Hematopoietic multipotent progenitor cell treated with erythropoietin and hydrocortisone succinate and interleukin-3 and kit ligand, for 17 days (in vitro differentiated cells): ENCODE data around the gene ZBTB46.

Experiments
- DNase-seq: peaks from one replicate; pipeline ENCODE4 v3.0.0-alpha.2; 2015; ENCODE audit warnings: low spot score

ZBTB46 gene

GRCh38 chr20:63766695-63767426 lies 64.2 kb downstream of the ZBTB46 start:
- no peak for DNase-seq

- peak; percentile 57 for DNase-seq
Measured at GRCh38 chr20:63765902-63766301, 65.2 kb downstream of the ZBTB46 start.

DNA sequence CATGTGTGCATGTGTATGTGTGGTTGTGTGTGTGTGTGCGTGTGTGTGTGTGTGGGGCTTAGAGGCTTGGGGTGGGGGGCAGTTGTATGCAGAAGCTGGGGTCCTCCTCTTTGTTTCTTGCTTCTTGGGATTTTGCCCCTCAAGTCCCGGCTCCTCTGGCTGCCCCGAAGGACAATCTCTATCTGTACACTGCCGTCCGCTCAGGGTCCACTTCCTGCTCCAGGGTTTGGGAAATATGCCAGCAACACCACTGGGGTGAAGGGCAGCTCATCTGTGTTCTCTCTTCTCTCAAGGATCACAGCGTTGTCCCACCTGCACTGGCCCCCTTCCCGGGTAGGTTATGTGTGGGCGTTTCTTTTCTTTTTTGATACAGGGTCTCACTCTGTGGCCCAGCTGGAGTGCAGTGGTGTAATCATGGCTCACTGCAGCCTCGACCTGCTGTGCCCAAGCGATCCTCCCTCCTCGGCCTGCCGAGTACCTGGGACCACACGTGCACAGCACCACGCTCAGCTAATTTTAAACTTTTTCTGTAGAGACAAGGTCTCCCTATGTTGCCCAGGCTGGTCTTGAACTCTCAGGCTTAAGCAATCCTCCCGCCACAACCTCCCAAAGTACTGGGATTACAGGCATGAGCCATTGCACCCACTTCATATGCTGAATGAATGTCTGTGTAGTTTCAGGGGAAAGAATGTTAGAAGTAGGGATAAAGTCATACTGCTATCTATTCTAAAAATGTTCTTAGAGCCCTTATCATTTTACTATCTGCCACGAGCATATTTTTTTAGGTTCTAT lies 65.8 kb downstream of the ZBTB46 start:
- no peak for DNase-seq

DNA sequence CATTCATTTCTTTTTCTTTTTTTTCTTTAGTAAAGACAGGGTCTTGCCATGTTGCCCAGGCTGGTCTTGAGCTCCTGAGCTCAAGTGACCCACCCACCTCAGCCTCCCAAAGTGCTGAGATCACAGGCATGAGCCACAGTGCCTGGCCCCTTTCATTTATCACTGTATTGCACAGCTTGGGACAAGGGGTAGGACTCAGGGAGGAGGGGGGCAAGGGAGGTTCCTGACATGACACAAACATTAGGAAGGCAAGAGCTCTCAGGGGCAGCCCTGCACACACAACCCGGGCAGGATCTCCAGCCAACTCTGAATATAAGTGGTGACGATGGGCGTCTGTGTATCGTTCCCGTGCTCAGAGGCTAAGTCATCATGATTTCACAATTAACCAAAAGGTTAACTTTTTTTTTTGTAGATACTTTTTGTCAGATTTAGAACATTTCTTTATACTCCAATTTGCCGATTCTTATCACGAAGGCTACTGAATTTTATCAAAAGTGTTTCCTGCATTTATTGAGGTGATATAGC lies 71.6 kb downstream of the ZBTB46 start:
- no peak for DNase-seq

DNA sequence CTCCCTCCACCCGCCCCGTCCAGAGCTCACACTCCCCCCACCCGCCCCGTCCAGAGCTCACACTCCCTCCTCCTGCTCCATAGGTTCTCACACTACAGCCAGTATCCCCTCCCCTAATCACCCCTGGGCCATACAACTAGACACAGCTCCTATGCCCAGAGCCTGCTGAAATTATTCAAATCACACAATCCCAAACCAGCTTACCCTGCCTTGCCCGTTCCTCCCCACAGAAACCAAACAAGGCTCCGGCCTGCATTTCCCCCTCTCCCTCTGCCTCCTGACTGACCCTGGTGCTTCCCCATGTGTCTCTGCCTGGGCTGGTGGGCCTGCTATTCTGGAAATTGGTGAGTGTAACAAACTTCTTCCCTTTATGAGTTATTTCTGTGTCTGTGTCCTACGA lies 72.9 kb downstream of the ZBTB46 start:
- DNase-seq = no peak

DNA sequence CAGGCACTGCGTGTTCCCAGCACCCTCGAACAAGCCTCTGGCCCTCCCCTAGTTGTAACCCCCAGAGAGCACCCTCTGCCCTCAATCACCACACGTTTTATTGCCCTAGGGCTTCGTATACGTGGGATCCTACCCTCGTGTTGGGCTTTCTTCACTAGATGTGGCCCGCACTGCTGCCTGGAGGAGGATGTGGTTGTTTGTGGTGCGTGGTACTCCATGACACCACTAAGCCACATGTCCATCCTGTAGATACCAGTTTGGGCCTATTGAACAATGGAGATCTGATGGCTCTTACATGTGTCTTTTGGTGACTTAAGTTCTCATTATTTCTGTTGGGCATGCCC lies 74.4 kb downstream of the ZBTB46 start:
- DNase-seq = no peak

- DNase-seq = no peak
Measured at GRCh38 chr20:63755933-63756647, 75.0 kb downstream of the ZBTB46 start.

DNA sequence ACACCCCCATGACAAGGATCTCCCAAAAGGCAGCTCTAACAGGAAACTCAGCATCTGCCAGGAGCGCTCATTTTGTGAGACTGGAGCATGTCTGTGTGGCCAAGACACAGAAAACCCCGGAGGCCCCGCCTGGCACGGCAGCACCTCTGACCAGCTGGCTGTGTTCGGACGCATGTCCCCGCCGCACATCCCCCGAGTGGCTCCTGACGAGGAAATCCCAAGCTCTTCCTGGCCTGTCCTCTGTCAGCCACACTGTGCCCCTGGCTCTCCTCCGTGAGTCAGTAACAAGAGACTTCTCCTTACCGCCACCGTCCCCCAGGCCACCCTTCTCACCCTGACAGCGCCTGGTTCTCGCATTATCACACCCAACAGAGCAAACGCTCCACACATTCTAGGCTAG lies 77.1 kb downstream of the ZBTB46 start:
- DNase-seq = no peak

DNA sequence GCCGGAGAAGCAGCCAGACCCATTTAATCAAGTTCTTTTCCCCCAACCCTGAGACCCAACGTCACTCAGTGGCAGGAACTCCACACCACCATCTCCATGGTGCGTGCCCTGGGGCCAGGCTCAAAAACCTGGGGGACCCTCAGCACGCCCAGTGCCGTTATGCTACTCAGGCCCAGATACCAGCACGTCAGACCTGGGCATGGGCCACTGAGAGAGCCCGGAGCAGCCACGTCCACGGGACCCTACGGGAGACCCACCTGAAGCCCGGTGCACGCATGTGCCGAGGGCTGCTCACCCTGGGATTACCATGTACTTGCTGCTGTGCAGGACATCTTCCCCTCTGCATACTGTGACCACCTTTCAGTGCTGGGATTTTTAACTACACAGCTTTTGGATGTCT lies 77.7 kb downstream of the ZBTB46 start:
- no peak for DNase-seq

DNA sequence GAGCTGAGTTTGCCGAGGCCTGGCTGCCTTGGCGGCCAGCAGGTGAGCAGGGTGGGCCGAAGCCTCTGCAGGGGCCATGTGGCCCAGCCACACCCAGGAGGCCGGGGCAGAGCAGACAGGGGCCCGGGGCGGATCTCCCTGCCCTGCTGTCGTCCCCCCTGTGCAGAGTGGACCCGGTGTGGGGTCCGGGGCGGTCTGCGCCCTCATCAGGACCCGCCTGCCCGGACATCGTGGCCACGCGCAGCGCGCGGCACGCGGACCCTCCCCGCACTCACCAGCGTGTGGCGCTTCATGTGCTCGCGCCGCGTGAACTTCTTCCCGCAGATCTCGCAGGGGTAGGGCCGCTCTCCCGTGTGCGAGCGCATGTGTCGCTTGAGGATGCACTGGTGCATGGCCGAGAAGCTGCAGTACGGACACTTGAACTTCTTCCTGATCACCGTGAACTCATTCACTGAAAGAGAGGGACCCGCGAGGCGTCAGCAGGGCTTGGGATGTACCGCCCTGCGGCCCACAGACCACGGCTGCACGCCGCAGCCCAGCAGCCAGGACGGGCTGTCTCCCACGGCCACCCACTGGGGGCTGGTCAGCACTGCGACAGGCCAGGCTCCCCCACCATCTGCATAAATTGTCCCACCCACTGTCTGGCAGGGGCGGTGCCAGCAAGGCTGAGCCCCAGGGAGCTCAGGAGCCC lies 78.5 kb downstream of the ZBTB46 start:
- DNase-seq = no peak

- DNase-seq = peak; percentile 29
Measured at GRCh38 chr20:63751471-63752271, 79.4 kb downstream of the ZBTB46 start.

GRCh38 chr20:63750807-63751470 lies 80.1 kb downstream of the ZBTB46 start:
- no peak for DNase-seq

DNA sequence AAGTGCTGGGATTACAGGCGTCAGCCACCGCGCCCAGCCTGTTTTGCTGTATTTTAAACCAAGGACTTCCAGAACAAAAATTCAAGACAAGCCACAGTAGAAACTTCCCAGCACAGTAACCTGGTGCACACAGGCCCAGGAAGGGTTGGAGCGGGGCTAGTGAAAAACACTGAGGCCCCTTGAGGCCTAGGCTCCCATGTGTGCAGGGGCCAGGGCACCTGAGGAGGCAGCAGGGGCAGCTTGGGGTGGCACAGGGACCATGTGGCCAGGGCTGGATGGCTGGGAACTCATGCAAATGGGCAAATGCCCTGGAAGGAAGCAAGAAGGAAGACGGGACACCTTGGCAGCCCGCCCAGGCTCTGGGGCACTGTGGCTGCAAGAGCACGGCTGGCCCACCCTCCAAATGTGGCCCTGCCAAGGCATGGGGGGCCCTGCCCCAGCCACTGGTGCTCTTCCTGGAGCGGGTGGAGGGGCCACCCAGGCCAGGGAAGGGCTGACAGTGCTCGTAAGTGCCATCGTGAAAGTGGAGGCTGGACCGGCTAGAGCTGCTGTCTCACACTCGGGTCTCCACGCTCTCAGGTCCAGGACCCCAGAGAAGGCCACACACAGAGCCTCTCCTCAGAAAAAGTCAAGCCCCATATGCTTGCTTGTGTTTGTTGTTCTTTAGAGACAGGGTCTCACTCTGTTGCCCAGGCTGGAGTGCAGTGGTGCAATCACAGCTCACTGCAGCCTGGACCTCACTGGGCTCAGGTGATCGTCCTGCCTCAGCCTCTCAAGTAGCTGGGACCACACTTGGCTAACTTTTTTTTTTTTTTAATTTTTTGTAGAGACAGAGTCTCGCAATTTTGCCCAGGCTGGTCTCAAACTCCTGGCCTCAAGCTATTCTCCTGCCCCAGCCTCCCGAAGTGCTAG lies 81.2 kb downstream of the ZBTB46 start:
- no peak for DNase-seq

DNA sequence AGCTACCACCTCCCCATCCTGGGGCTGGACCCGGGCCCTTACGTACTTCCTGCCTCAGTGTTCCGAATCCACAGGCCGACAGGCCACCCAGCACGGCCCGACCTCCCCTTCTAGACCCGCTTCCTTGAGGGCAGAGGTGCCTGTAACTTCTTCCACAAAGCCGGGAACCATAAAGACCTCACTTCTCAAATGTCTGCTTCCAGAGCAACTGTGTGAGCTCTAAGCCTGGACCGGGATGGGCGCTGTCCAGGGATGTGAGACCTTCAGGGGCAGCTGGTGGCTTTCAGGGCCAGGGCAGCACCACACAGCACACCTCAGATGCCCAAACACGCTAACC lies 82.2 kb downstream of the ZBTB46 start:
- no peak for DNase-seq

- DNase-seq = no peak
Measured at GRCh38 chr20:63748070-63748933, 82.8 kb downstream of the ZBTB46 start.

DNA sequence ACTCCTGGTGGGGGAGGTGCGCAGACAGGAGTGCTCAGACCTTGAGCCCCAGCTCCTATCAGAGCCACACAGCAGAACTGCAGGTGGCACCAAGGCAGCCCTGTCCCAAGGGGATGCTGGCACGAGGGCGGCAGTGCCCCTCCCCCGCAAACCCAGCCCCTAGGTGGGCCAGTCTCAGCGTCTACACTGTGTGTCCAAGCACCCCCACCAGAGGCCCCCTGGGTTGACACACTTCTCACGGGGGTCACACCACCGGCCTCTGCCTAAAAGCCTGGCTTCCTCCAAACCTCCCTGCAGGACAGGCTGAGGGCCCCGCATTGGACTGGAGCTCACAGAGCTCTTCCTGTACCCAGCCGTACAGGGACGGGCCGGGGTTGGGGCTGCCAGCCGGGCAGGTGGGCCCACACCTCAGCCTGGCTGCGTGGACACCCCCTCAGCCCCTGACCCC lies 83.4 kb downstream of the ZBTB46 start:
- no peak for DNase-seq

- no peak for DNase-seq
Measured at GRCh38 chr20:63746751-63747315, 84.2 kb downstream of the ZBTB46 start.

- no peak for DNase-seq
Measured at GRCh38 chr20:63745961-63746731, 84.9 kb downstream of the ZBTB46 start.
